Measurements from ENCODE around the gene CARNS1. TPM values are rescaled to one million over a fixed set of nuclear protein-coding genes. Genes with fewer than 3 reads are reported as not detected.

Gene CARNS1
- total RNA-seq, 1 experiment from 2014 or later: 1.3 TPM

GRCh38 chr11:67420646-67421429, 5.4 kb downstream of the CARNS1 start (continued):
- TF ChIP-seq E2F1 (CRISPR knock-in tag; IDR thresholded peaks at IDR 0.05) (no peak), ZNF121 (CRISPR knock-in tag; IDR thresholded peaks at IDR 0.05) (peak; percentile 83), TP53 (CRISPR knock-in tag; IDR thresholded peaks at IDR 0.05) (no peak; the same call in 1 of the 2 replicates), ETV6 (CRISPR knock-in tag; IDR thresholded peaks at IDR 0.05) (peak; percentile 89; the same call in 1 of the 2 replicates), TEAD1 (CRISPR knock-in tag; IDR thresholded peaks at IDR 0.05) (peak; percentile 51; the same call in 1 of the 2 replicates), E2F5 (CRISPR knock-in tag; IDR thresholded peaks at IDR 0.05) (peak; percentile 92), RELA (CRISPR knock-in tag; IDR thresholded peaks at IDR 0.05; ENCODE audit: borderline replicate concordance) (peak; percentile 30; the same call in 1 of the 2 replicates), STAT6 (CRISPR knock-in tag; conservative IDR thresholded peaks at IDR 0.05; ENCODE audit: low read depth) (no peak), CTCF (IDR thresholded peaks at IDR 0.05) (no peak), ELF4 (CRISPR knock-in tag; IDR thresholded peaks at IDR 0.05; ENCODE audit: low read depth) (no peak), SMAD3 (CRISPR knock-in tag; IDR thresholded peaks at IDR 0.05; ENCODE audit: borderline replicate concordance) (0 out of 2 replicates have a peak, but pooled peaks have one; percentile 45), FOXK1 (CRISPR knock-in tag; IDR thresholded peaks at IDR 0.05) (peak; percentile 51; the same call in 1 of the 2 replicates), NR3C1 (CRISPR knock-in tag; conservative IDR thresholded peaks at IDR 0.05; ENCODE audit: low read depth) (peak; percentile 85; the same call in 1 of the 2 replicates), ZNF423 (CRISPR knock-in tag; IDR thresholded peaks at IDR 0.05) (no peak)
- TF ChIP-seq, protein P1, sequence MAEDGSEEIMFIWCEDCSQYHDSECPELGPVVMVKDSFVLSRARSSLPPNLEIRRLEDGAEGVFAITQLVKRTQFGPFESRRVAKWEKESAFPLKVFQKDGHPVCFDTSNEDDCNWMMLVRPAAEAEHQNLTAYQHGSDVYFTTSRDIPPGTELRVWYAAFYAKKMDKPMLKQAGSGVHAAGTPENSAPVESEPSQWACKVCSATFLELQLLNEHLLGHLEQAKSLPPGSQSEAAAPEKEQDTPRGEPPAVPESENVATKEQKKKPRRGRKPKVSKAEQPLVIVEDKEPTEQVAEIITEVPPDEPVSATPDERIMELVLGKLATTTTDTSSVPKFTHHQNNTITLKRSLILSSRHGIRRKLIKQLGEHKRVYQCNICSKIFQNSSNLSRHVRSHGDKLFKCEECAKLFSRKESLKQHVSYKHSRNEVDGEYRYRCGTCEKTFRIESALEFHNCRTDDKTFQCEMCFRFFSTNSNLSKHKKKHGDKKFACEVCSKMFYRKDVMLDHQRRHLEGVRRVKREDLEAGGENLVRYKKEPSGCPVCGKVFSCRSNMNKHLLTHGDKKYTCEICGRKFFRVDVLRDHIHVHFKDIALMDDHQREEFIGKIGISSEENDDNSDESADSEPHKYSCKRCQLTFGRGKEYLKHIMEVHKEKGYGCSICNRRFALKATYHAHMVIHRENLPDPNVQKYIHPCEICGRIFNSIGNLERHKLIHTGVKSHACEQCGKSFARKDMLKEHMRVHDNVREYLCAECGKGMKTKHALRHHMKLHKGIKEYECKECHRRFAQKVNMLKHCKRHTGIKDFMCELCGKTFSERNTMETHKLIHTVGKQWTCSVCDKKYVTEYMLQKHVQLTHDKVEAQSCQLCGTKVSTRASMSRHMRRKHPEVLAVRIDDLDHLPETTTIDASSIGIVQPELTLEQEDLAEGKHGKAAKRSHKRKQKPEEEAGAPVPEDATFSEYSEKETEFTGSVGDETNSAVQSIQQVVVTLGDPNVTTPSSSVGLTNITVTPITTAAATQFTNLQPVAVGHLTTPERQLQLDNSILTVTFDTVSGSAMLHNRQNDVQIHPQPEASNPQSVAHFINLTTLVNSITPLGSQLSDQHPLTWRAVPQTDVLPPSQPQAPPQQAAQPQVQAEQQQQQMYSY (CRISPR knock-in tag; IDR thresholded peaks at IDR 0.05): peak; percentile 46; the same call in 1 of the 2 replicates

Measured in WTC11 (cell line).